Activated naive CD4-positive, alpha-beta T cell treated with anti-CD3 and anti-CD28 coated beads, Interleukin-2, amount 10 ng/mL, durations not matched to agents 7 days and 5 days (primary cell): ENCODE data around the gene CAMTA1.
A peak's percentile ranks its signal among the peaks of the same experiment; 100 is the strongest.

Experiments used
- CTCF ChIA-PET: fragments of 350-600 bp; sonication (Branson Sonifier 250); formaldehyde crosslinking; loops from one replicate; lab custom pipeline; 2021; ENCODE audit warnings: antibody characterized with exemption; lab: Charles Lee
- DNase-seq: peaks from one replicate; pipeline ENCODE4 v3.0.0-alpha.2; 2020
- H3K27ac Mint-ChIP-seq: one replicate; pipeline ENCODE4 v1.8.0; 2021; ENCODE audit warnings: mild to moderate bottlenecking, moderate library complexity, mixed read lengths
- H3K27me3 Mint-ChIP-seq: one replicate; pipeline ENCODE4 v1.8.0; 2021; ENCODE audit warnings: mild to moderate bottlenecking, mixed read lengths
- H3K36me3 Mint-ChIP-seq: one replicate; pipeline ENCODE4 v1.8.0; 2021; ENCODE audit warnings: mixed read lengths
- H3K4me1 Mint-ChIP-seq: one replicate; pipeline ENCODE4 v1.8.0; 2021; ENCODE audit warnings: mixed read lengths
- H3K4me3 Mint-ChIP-seq: one replicate; pipeline ENCODE4 v1.8.0; 2021; ENCODE audit warnings: mild to moderate bottlenecking, moderate library complexity, mixed read lengths
- H3K9me3 Mint-ChIP-seq: one replicate; pipeline ENCODE4 v1.8.0; 2021; ENCODE audit warnings: mixed read lengths

The CAMTA1 gene

GRCh38 chr1:7670334-7671145 is 885.3 kb downstream of the CAMTA1 start:
- Mint-ChIP-seq H3K4me1 (peaks cover 2% of the 10 kb centered on the region), H3K27me3 (peaks cover 25% of the 10 kb centered on the region), H3K9me3 (no peaks in the 10 kb centered on the region), H3K27ac (no peak overlapping the region), H3K36me3 (no peaks in the 10 kb centered on the region), H3K4me3 (no peak overlapping the region)
- CTCF ChIA-PET: interaction anchor here (1.3 to 12.6 kb wide), 6 partner anchors 9 to 234 kb away, joined by 4 to 297 read pairs (median 27); no protein-coding TSS in a partner anchor
- no peak for DNase-seq

GRCh38 chr1:7671146-7671465 is 885.9 kb downstream of the CAMTA1 start:
- Mint-ChIP-seq H3K4me1 (peaks cover 2% of the 10 kb centered on the region), H3K9me3 (no peaks in the 10 kb centered on the region), H3K27me3 (peaks cover 25% of the 10 kb centered on the region), H3K4me3 (no peak overlapping the region), H3K27ac (no peak overlapping the region), H3K36me3 (no peaks in the 10 kb centered on the region)
- CTCF ChIA-PET: interaction anchor here (1.1 to 12.6 kb wide), 2 partner anchors 10 to 81 kb away, joined by 4 to 297 read pairs; no protein-coding TSS in a partner anchor
- no peak for DNase-seq

- Mint-ChIP-seq H3K27ac (no peak overlapping the region), H3K9me3 (no peaks in the 10 kb centered on the region), H3K27me3 (peaks cover 25% of the 10 kb centered on the region), H3K4me1 (peaks cover 2% of the 10 kb centered on the region), H3K4me3 (no peak overlapping the region), H3K36me3 (no peaks in the 10 kb centered on the region)
- no peak for DNase-seq
- CTCF ChIA-PET: interaction anchor here (1.1 to 12.6 kb wide), 2 partner anchors 9 to 81 kb away, joined by 4 to 297 read pairs; no protein-coding TSS in a partner anchor
Measured at GRCh38 chr1:7671676-7672075, 886.4 kb downstream of the CAMTA1 start.

GRCh38 chr1:7672864-7673263 is 887.6 kb downstream of the CAMTA1 start:
- H3K27ac Mint-ChIP-seq: no peak overlapping the region

GRCh38 chr1:7674972-7675371 is 889.7 kb downstream of the CAMTA1 start:
- DNase-seq: no peak
- peaks cover 39% of the 10 kb centered on the region for H3K27me3 Mint-ChIP-seq
- no peaks in the 10 kb centered on the region for H3K36me3 Mint-ChIP-seq
- H3K9me3 Mint-ChIP-seq: no peaks in the 10 kb centered on the region
- no peak overlapping the region for H3K4me3 Mint-ChIP-seq
- H3K27ac Mint-ChIP-seq: no peak overlapping the region
- H3K4me1 Mint-ChIP-seq: peaks cover 2% of the 10 kb centered on the region
- CTCF ChIA-PET: interaction anchor here (2.0 to 12.6 kb wide), 2 partner anchors 7 to 77 kb away, joined by 11 to 297 read pairs; no protein-coding TSS in a partner anchor

More at GRCh38 chr1:7672864-7673263, 887.6 kb downstream of the CAMTA1 start:
- Mint-ChIP-seq H3K4me3 (no peak overlapping the region), H3K27me3 (peaks cover 25% of the 10 kb centered on the region), H3K9me3 (no peaks in the 10 kb centered on the region), H3K4me1 (peaks cover 2% of the 10 kb centered on the region), H3K36me3 (no peaks in the 10 kb centered on the region)
- no peak for DNase-seq
- CTCF ChIA-PET: interaction anchor here (12.6 kb wide), 1 partner anchor 79 kb away, joined by 297 read pairs; no protein-coding TSS in a partner anchor

GRCh38 chr1:7675431-7676273 is 890.4 kb downstream of the CAMTA1 start:
- Mint-ChIP-seq H3K9me3 (no peaks in the 10 kb centered on the region), H3K36me3 (no peaks in the 10 kb centered on the region), H3K27ac (no peak overlapping the region), H3K4me1 (peaks cover 2% of the 10 kb centered on the region), H3K4me3 (no peak overlapping the region), H3K27me3 (peaks cover 39% of the 10 kb centered on the region)
- CTCF ChIA-PET: interaction anchor here (1.8 to 12.6 kb wide), 4 partner anchors 8 to 77 kb away, joined by 5 to 297 read pairs (median 15); no protein-coding TSS in a partner anchor
- no peak for DNase-seq

- no peak for DNase-seq
- Mint-ChIP-seq H3K4me1 (peaks cover 2% of the 10 kb centered on the region), H3K27ac (no peak overlapping the region), H3K9me3 (no peaks in the 10 kb centered on the region), H3K4me3 (no peak overlapping the region), H3K36me3 (no peaks in the 10 kb centered on the region), H3K27me3 (peaks cover 42% of the 10 kb centered on the region)
- CTCF ChIA-PET: interaction anchor here (1.7 to 4.5 kb wide), 4 partner anchors 9 to 77 kb away, joined by 4 to 19 read pairs (median 8); no protein-coding TSS in a partner anchor
Measured at GRCh38 chr1:7676274-7676945, 891.2 kb downstream of the CAMTA1 start.

- no peaks in the 10 kb centered on the region for H3K9me3 Mint-ChIP-seq
- H3K4me1 Mint-ChIP-seq: peaks cover 2% of the 10 kb centered on the region
- H3K27ac Mint-ChIP-seq: no peak overlapping the region
- H3K4me3 Mint-ChIP-seq: no peak overlapping the region
- H3K27me3 Mint-ChIP-seq: peaks cover 49% of the 10 kb centered on the region
- no peaks in the 10 kb centered on the region for H3K36me3 Mint-ChIP-seq
- CTCF ChIA-PET: interaction anchor here (1.7 to 4.5 kb wide), 4 partner anchors 9 to 76 kb away, joined by 4 to 19 read pairs (median 8); no protein-coding TSS in a partner anchor
- no peak for DNase-seq
Measured at GRCh38 chr1:7677111-7677510, 891.9 kb downstream of the CAMTA1 start.

- H3K9me3 Mint-ChIP-seq: no peaks in the 10 kb centered on the region
- no peak for DNase-seq
- CTCF ChIA-PET: interaction anchor here (1.7 to 4.5 kb wide), 3 partner anchors 9 to 75 kb away, joined by 4 to 34 read pairs (median 19); no protein-coding TSS in a partner anchor
- peaks cover 2% of the 10 kb centered on the region for H3K4me1 Mint-ChIP-seq
- no peak overlapping the region for H3K27ac Mint-ChIP-seq
- no peak overlapping the region for H3K4me3 Mint-ChIP-seq
- no peaks in the 10 kb centered on the region for H3K36me3 Mint-ChIP-seq
- peaks cover 56% of the 10 kb centered on the region for H3K27me3 Mint-ChIP-seq
Measured at GRCh38 chr1:7677815-7678214, 892.6 kb downstream of the CAMTA1 start.

- H3K4me1 Mint-ChIP-seq: no peaks in the 10 kb centered on the region
- DNase-seq: no peak
- CTCF ChIA-PET: interaction anchor here (1.7 to 4.5 kb wide), 3 partner anchors 10 to 74 kb away, joined by 4 to 34 read pairs (median 19); no protein-coding TSS in a partner anchor
- no peak overlapping the region for H3K4me3 Mint-ChIP-seq
- H3K27ac Mint-ChIP-seq: no peak overlapping the region
- H3K9me3 Mint-ChIP-seq: no peaks in the 10 kb centered on the region
- H3K27me3 Mint-ChIP-seq: peaks cover 50% of the 10 kb centered on the region
- no peaks in the 10 kb centered on the region for H3K36me3 Mint-ChIP-seq
Measured at GRCh38 chr1:7678491-7679158, 893.4 kb downstream of the CAMTA1 start.

GRCh38 chr1:7679159-7679872 is 894.1 kb downstream of the CAMTA1 start:
- Mint-ChIP-seq H3K36me3 (no peaks in the 10 kb centered on the region), H3K4me1 (no peaks in the 10 kb centered on the region), H3K27me3 (peaks cover 57% of the 10 kb centered on the region), H3K9me3 (no peaks in the 10 kb centered on the region), H3K27ac (no peak overlapping the region), H3K4me3 (peak overlapping the region; percentile 51)
- no peak for DNase-seq
- CTCF ChIA-PET: interaction anchor here (4.3 to 4.5 kb wide), 2 partner anchors 11 to 74 kb away, joined by 19 to 34 read pairs; no protein-coding TSS in a partner anchor

- peaks cover 58% of the 10 kb centered on the region for H3K27me3 Mint-ChIP-seq
- no peaks in the 10 kb centered on the region for H3K4me1 Mint-ChIP-seq
- peak overlapping the region; percentile 51 for H3K4me3 Mint-ChIP-seq
- CTCF ChIA-PET: interaction anchor here (4.3 to 4.5 kb wide), 2 partner anchors 11 to 73 kb away, joined by 19 to 34 read pairs; no protein-coding TSS in a partner anchor
- no peaks in the 10 kb centered on the region for H3K9me3 Mint-ChIP-seq
- H3K27ac Mint-ChIP-seq: no peak overlapping the region
- DNase-seq: no peak
- H3K36me3 Mint-ChIP-seq: no peaks in the 10 kb centered on the region
Measured at GRCh38 chr1:7679873-7680206, 894.6 kb downstream of the CAMTA1 start.
